ENCODE results near the gene HSF2BP. TPM values are rescaled to one million over a fixed set of nuclear protein-coding genes. Genes with fewer than 3 reads are reported as not detected.

HSF2BP gene
- total RNA-seq, 1 experiment from 2014 or later = 1.5 TPM

DNA sequence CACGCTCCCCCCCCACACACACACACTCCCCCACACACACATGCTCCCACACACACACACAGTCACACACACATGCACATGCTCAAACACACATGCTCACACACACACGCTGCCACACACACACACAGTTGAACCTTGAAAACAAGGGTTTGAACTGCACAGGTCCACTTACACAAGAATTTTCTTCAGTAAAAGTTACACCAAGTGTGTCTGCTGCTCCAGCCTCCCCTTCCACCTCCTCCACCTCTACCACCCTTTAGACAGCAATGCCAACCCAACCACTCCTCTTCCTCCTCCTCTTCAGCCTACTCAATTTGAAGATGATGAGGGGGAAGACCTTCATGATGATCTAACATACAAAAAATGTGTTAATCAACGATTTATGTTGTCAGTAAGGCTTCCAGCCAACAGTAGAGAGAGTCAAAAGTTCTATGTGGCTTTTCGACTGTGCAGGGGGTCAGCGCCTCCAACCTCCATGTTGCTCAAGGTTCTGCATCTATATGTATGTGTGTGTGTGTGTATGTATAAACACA lies 26.8 kb downstream of the HSF2BP start:
- Histone ChIP-seq H3K4me1 (ENCODE audit: insufficient read depth, low read length) (no peaks in the 10 kb centered on the region), H4K91ac (ENCODE audit: insufficient read length, low read depth, low read length) (no peak overlapping the region), H2BK5ac (ENCODE audit: insufficient read length, low read length) (no peak overlapping the region), H4K20me1 (ENCODE audit: control insufficient read depth, insufficient read depth, insufficient read length) (no peaks in the 10 kb centered on the region), H3K9ac (ENCODE audit: extremely low read depth, insufficient read length, low read length) (no peak overlapping the region), H3K79me2 (ENCODE audit: insufficient read depth, low read length) (no peaks in the 10 kb centered on the region), H3K23ac (ENCODE audit: insufficient read length, low read depth, low read length) (no peak overlapping the region), H3K9me3 (ENCODE audit: control insufficient read depth, low read depth, low read length) (no peaks in the 10 kb centered on the region), H2BK20ac (ENCODE audit: low read depth, low read length, poor library complexity, severe bottlenecking) (no peak overlapping the region), H3K27ac (ENCODE audit: insufficient read length, low read depth, low read length) (no peak overlapping the region), H2BK120ac (ENCODE audit: low read depth, low read length, poor library complexity, severe bottlenecking) (no peak overlapping the region), H3K14ac (ENCODE audit: insufficient read depth, low read length) (no peak overlapping the region; the same call in 1 of the 2 replicates), H4K5ac (ENCODE audit: insufficient read length, low read depth, low read length) (no peak overlapping the region), H3K18ac (ENCODE audit: insufficient read length, low read depth, low read length) (no peak overlapping the region), H3K79me1 (ENCODE audit: insufficient read depth, low read depth, low read length, poor library complexity, severe bottlenecking) (no peaks in the 10 kb centered on the region), H2AK5ac (ENCODE audit: insufficient read length, low read length) (no peak overlapping the region), H2BK12ac (ENCODE audit: insufficient read length, low read depth, low read length) (no peak overlapping the region), H3T11ph (ENCODE audit: low read length) (no peak overlapping the region), H4K8ac (replicated peaks; ENCODE audit: insufficient read length, low read depth, low read length) (no peak overlapping the region), H3K27me3 (ENCODE audit: insufficient read depth, low read length) (no peaks in the 10 kb centered on the region), H2BK15ac (ENCODE audit: low read depth, low read length) (no peak overlapping the region), H2AFZ (ENCODE audit: low read length) (no peak overlapping the region), H3K23me2 (ENCODE audit: insufficient read length, low read depth, low read length, poor library complexity, severe bottlenecking) (no peaks in the 10 kb centered on the region), H3K4ac (ENCODE audit: low read depth, low read length) (no peak overlapping the region), H3K56ac (ENCODE audit: insufficient read length, low read depth, low read length) (no peak overlapping the region), H3K4me2 (ENCODE audit: insufficient read depth, insufficient read length, low read length) (no peak overlapping the region)
- no peak for TF ChIP-seq CTCF (conservative IDR thresholded peaks at IDR 0.05)
- DNase-seq = no peak
- Mint-ChIP-seq H3K9me3 (peaks cover 0 to 12% of the 10 kb centered on the region in 2 experiments; a peak in 4 of 5 replicates), H3K27ac (no peak overlapping the region), H3K36me3 (ENCODE audit: insufficient read depth in 1 of 3, low read depth in 3 of 3) (peaks cover 6 to 11% (median 6%) of the 10 kb centered on the region in 3 experiments; a peak in 5 of 7 replicates), H3K4me3 (no peak overlapping the region), H3K27me3 (ENCODE audit: low read depth) (peaks cover 2% of the 10 kb centered on the region; the same call in 1 of the 2 replicates), H3K4me1 (no peaks in the 10 kb centered on the region)
- WGBS (ENCODE audit: extremely low coverage, insufficient read length, low lambda C conversion rate) = no CpG with 5 or more reads among the region's 5 CpGs
